Colonic mucosa (tissue), 4 donors: Measurements from ENCODE around the gene PTGER2. TPM values are rescaled to one million over a fixed set of nuclear protein-coding genes. Genes with fewer than 3 reads are reported as not detected.

Experiments
- DNase-seq: peaks from one replicate; pipeline ENCODE4 v3.0.0-alpha.2; 2020
- H3K27ac ChIP-seq: fragments of 200-600 bp; one replicate; pipeline ENCODE4 v1.8.0; 2021
- H3K27me3 ChIP-seq: fragments of 200-600 bp; one replicate; pipeline ENCODE4 v1.8.0; 2021
- H3K36me3 ChIP-seq: fragments of 200-600 bp; one replicate; pipeline ENCODE4 v1.8.0; 2021
- H3K4me1 ChIP-seq: fragments of 200-600 bp; one replicate; pipeline ENCODE4 v1.8.0; 2021; ENCODE audit warnings: mild to moderate bottlenecking
- H3K4me3 ChIP-seq: fragments of 200-600 bp; one replicate; pipeline ENCODE4 v1.8.0; 2021
- H3K9ac ChIP-seq, 2 donors: one replicate each; pipeline ENCODE4 v1.7.0; 2013; ENCODE audit warnings: control low read depth in 2 of 2, low read depth in 2 of 2, low read length in 2 of 2
- H3K9me3 ChIP-seq: fragments of 200-600 bp; one replicate; pipeline ENCODE4 v1.8.0; 2021
- intact Hi-C: fragments of 100-400 bp; cut with DNase I; formaldehyde crosslinking; loops from one replicate; pipeline ENCODE4 v1.14.1; 2022
- total RNA-seq, 2 donors: library from RNA; stranded (reverse); fragmentation: NEBNext Ultra II Directional in 1 of 2; extraction: Animal tissue kit (Norgen Biotek cat#: 25700) in 1 of 2; gene quantifications; one replicate each; pipeline ENCODE4 v1.2.1, GENCODE V29; 2021
- TF ChIP-seq, protein P1 (sequence below): fragments of 200-600 bp; IDR thresholded peaks from one replicate; pipeline ENCODE4 v1.8.0; 2022; ENCODE audit warnings: antibody characterized with exemption, mild to moderate bottlenecking
- donor health status: healthy.
- donor health status: DM: no; HTN: no; CAD: no.
- donor health status: DM: no; HTN: no; CAD: no.

Gene PTGER2
- total RNA-seq, 2 donors from 2014 or later = 4.3 to 6.6 TPM

DNA sequence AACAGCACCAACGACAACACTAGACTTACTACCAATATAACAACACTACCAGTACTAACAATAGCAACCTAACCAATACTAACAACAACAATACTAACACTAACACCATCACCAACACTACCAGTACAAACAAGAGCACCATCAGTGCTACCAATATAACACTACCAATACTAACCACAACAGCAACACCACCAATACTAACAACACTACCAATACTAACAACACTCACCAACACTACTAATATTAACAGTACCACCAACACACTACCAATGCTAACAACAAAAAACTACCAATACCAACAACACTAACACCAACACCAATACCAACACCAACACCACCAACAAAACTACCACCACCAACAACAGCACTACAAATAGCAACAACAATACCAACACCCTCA is 25.1 kb downstream of the PTGER2 start:
- intact Hi-C loops = no loop called here
- Histone ChIP-seq H3K27me3 (no peaks in the 10 kb centered on the region), H3K9me3 (no peaks in the 10 kb centered on the region), H3K9ac (no peak overlapping the region), H3K4me3 (no peak overlapping the region), H3K36me3 (no peaks in the 10 kb centered on the region), H3K27ac (no peak overlapping the region), H3K4me1 (no peaks in the 10 kb centered on the region)
- TF ChIP-seq, protein P1, sequence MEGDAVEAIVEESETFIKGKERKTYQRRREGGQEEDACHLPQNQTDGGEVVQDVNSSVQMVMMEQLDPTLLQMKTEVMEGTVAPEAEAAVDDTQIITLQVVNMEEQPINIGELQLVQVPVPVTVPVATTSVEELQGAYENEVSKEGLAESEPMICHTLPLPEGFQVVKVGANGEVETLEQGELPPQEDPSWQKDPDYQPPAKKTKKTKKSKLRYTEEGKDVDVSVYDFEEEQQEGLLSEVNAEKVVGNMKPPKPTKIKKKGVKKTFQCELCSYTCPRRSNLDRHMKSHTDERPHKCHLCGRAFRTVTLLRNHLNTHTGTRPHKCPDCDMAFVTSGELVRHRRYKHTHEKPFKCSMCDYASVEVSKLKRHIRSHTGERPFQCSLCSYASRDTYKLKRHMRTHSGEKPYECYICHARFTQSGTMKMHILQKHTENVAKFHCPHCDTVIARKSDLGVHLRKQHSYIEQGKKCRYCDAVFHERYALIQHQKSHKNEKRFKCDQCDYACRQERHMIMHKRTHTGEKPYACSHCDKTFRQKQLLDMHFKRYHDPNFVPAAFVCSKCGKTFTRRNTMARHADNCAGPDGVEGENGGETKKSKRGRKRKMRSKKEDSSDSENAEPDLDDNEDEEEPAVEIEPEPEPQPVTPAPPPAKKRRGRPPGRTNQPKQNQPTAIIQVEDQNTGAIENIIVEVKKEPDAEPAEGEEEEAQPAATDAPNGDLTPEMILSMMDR = no peak
- DNase-seq = no peak

DNA sequence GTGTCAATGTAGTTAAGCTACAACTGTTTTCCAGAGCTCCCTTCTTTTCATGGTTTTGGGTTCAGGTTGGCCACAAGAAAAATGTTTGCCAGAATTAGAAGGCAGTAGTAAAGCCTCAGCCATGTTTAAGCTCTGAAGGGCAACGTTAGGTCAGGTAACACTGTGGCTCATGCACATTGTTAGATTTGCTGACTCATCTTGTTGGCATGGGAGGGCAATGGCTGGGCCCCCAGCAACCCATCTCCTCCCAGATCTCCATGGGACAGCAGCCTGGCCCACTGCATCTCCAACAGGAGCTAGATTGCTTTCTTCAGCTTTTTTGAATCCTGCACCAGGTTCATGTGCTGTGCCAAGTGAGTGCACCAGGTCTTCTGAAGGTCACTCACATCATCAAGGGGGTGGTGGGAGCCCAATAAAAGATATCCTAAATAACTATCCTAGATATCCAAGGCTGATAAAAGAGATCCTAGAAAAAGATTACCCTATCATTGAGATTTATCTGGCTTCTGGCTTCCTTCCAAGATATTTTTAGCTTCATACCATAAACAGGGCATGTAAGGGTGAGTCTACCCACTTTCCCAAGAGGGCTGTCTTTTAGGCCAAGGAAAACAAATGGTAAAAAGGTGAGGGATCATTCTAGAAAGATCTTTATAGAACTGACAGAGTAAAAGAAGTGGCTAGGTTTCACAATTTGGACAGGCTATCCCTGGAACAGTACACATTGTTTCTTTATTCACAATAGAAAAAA is 28.9 kb downstream of the PTGER2 start:
- intact Hi-C loops = no loop called here
- H3K27me3 ChIP-seq = no peaks in the 10 kb centered on the region
- H3K9me3 ChIP-seq = no peaks in the 10 kb centered on the region
- no peak for DNase-seq
- H3K9ac ChIP-seq = no peak overlapping the region
- no peaks in the 10 kb centered on the region for H3K4me1 ChIP-seq
- H3K4me3 ChIP-seq = no peak overlapping the region
- H3K27ac ChIP-seq = no peak overlapping the region
- TF ChIP-seq, protein P1 = no peak
- H3K36me3 ChIP-seq = no peaks in the 10 kb centered on the region

DNA sequence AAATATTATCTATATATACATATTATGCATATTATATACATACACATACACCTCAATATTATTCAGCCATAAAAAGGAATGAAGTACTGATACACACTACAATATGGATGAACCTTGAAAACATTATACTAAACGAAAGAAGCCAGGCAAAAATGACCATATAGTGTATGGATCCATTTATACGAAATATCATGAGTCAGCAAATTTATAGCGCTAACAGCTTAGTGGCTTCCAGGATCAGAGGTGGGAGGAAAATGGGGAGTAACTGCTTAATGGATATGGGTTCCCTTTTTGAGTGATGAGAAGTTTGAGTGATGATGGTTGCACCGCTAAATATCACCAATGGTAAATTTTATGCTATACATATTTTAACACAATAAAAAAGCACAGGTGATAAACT is 32.7 kb downstream of the PTGER2 start:
- H3K9me3 ChIP-seq = no peaks in the 10 kb centered on the region
- DNase-seq = no peak
- H3K36me3 ChIP-seq = no peaks in the 10 kb centered on the region
- H3K9ac ChIP-seq = no peak overlapping the region
- intact Hi-C loops = no loop called here
- H3K4me3 ChIP-seq = no peak overlapping the region
- no peaks in the 10 kb centered on the region for H3K27me3 ChIP-seq
- H3K27ac ChIP-seq = no peak overlapping the region
- TF ChIP-seq, protein P1 = no peak
- peaks cover under 1% of the 10 kb centered on the region for H3K4me1 ChIP-seq

DNA sequence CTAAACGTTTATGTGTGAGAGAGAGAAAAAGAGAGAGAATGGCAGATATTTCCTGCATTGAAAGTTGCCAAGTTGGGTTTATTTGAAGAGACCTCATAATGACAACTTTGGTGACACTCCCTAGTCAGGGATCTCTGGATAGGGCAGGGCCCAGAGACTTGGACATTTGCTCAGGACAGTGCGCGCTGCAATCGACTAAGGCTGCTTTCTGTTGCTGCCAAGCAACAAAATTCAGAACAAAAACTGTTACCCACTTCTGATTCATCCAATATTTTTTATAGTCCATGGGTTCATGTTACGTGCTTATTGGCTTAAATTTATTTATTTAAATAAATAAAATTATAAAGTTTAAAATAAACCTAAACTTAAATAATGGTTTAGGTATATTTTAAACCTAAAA is 34.2 kb downstream of the PTGER2 start:
- H3K36me3 ChIP-seq = no peaks in the 10 kb centered on the region
- peaks cover 8% of the 10 kb centered on the region for H3K4me1 ChIP-seq
- DNase-seq = no peak
- no peak overlapping the region for H3K4me3 ChIP-seq
- H3K27ac ChIP-seq = peak overlapping the region; percentile 0
- no peaks in the 10 kb centered on the region for H3K27me3 ChIP-seq
- no peaks in the 10 kb centered on the region for H3K9me3 ChIP-seq
- TF ChIP-seq, protein P1 = no peak
- no peak overlapping the region for H3K9ac ChIP-seq
- intact Hi-C loops = no loop called here

DNA sequence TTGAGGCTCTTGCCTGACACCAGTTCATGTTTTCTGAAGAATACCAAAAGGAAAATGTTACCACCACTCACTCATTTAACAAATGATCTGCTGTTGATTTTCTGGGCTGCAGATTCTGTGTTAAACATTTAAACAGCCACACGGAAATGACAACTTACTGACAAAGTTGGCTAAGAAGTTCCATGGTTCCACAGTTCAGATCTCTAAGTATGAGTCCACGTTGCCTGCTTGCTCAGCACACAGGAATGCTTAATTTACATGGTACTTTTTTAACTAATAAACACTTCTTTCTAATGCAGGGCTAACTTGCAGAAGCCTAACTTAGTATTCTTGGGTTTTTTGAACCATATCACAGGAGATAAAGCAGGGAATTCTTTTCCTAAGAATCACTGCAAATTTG is 34.7 kb downstream of the PTGER2 start:
- Histone ChIP-seq H3K4me3 (no peak overlapping the region), H3K27ac (peak overlapping the region; percentile 0), H3K4me1 (peaks cover 8% of the 10 kb centered on the region), H3K36me3 (no peaks in the 10 kb centered on the region), H3K9me3 (no peaks in the 10 kb centered on the region), H3K9ac (no peak overlapping the region), H3K27me3 (no peaks in the 10 kb centered on the region)
- intact Hi-C loops = no loop called here
- DNase-seq = no peak
- TF ChIP-seq, protein P1 = no peak
